Fibroblast of villous mesenchyme (primary cell): ENCODE results near the gene VASN. TPM values are rescaled to one million over a fixed set of nuclear protein-coding genes. Genes with fewer than 3 reads are reported as not detected.

Experiments used
- DNase-seq: peaks from one replicate; pipeline ENCODE4 v3.0.0-alpha.2; 2010; ENCODE audit warnings: low read depth
- H3K4me3 ChIP-seq: 2 replicates; pipeline ENCODE4 v1.5.1; 2011; ENCODE audit warnings: low read depth, mild to moderate bottlenecking, low read length
- total RNA-seq: library from RNA; depleted of rRNA; stranded (reverse); fragments of >200 nt; gene quantifications from 2 replicates; pipeline ENCODE4 v1.2.3, GENCODE V29; 2012
- TF ChIP-seq, protein P1 (sequence below): IDR thresholded peaks from 2 replicates; pipeline ENCODE4 v1.5.1; 2012; ENCODE audit warnings: low read depth, mild to moderate bottlenecking, low read length; ENCODE audit not compliant: insufficient read depth

Gene VASN
- total RNA-seq, 1 donor = 133 TPM

GRCh38 chr16:4409081-4409932 is 37.7 kb downstream of the VASN start:
- TF ChIP-seq, protein P1, sequence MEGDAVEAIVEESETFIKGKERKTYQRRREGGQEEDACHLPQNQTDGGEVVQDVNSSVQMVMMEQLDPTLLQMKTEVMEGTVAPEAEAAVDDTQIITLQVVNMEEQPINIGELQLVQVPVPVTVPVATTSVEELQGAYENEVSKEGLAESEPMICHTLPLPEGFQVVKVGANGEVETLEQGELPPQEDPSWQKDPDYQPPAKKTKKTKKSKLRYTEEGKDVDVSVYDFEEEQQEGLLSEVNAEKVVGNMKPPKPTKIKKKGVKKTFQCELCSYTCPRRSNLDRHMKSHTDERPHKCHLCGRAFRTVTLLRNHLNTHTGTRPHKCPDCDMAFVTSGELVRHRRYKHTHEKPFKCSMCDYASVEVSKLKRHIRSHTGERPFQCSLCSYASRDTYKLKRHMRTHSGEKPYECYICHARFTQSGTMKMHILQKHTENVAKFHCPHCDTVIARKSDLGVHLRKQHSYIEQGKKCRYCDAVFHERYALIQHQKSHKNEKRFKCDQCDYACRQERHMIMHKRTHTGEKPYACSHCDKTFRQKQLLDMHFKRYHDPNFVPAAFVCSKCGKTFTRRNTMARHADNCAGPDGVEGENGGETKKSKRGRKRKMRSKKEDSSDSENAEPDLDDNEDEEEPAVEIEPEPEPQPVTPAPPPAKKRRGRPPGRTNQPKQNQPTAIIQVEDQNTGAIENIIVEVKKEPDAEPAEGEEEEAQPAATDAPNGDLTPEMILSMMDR = peak; percentile 11
- H3K4me3 ChIP-seq = no peak overlapping the region
- DNase-seq = no peak

DNA sequence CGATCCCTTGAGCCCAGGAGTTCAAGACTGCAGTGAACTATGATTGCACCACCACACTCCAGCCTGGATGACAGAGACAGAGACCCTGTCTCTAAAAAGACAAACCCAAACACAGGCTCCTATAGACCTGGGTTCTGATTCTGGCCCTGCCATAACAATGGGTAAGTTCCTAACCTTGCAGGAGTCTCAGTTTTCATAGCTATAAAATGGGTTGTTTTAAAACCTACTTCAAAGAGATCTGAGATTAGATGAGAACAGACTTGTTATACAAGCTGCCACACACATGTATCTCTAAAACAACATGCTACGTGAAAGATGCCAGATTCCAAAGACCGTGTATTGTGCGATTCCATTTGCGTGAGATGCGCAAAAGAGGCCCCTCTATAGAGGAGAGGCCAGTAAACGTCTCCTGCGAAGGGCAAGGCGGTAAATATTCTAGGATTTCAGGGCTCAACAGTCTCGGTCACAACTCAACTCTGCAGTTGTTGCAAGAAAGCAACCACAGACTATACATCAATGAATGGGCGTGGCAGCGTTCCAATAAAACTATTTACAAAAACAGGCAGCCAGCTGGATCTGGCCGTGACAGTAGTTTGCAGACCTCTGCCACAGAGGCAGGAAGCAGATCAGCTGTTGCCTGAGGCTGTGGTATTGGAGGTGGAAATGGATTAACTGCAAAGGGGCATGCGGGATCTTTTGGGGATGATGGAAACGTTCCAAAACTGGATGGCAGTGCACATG is 38.9 kb downstream of the VASN start:
- TF ChIP-seq, protein P1 = no peak
- H3K4me3 ChIP-seq = no peak overlapping the region
- DNase-seq = peak; percentile 99

DNA sequence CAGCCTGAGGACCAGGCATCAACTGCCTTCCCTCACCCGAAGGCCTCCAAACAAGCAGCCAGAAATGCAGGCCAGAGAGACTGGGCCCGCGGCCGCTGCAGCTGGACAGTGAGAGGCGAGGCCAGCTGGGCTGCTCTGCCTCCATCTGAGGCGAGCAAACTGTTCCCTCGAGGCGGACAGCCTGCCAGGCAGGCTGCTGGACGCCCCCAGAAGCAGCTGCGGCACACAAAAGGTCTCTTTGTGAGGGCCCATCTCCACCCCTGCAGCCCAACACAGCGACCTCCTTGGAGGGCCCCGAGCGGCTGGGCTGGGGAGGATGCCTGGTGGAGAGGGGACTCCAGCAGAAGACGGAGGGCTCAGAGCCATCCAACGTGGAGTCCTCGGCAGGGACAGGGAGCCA is 40.0 kb downstream of the VASN start:
- TF ChIP-seq, protein P1 = no peak
- H3K4me3 ChIP-seq = no peak overlapping the region
- no peak for DNase-seq

GRCh38 chr16:4412159-4412558 is 40.5 kb downstream of the VASN start:
- TF ChIP-seq, protein P1 = no peak
- no peak for DNase-seq
- H3K4me3 ChIP-seq = no peak overlapping the region

GRCh38 chr16:4412854-4413253 is 41.2 kb downstream of the VASN start:
- TF ChIP-seq, protein P1 = no peak
- no peak for DNase-seq
- no peak overlapping the region for H3K4me3 ChIP-seq

DNA sequence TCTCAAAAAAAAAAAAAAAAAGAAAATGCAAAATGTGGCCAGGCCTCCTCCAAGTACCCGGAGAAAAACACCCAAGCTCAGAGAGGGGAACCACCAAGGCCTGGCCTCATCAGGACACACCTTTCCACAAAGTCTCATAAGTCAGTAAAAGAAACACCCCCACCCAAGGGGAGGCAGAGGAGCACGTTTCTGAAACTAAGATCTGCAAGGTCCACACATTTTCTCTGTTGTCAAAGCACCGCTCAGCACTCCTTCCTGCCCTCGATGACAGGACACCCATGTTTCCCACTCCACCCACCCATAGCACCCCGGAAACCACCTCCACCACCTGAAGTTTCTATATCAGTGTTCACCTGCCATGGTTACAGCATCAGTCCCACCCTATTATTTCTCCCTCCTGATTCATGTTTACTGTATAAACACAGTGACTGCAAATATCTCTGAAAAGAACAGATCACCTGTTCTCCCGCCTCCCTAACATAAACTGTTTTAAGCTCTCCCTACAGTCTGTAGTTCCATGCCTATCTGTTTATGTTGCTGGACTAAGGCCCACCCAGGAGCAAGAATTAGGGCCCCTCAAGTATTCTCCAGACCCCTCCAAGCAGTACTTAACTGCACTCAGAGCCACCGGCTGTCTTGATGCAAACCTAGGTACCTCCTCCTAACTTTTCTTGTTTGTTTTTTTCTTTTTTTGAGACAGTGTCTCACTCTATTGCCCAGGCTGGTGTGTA is 42.7 kb downstream of the VASN start:
- TF ChIP-seq, protein P1 = no peak
- no peak overlapping the region for H3K4me3 ChIP-seq
- DNase-seq = no peak
